Tibial nerve (tissue), 4 donors: ENCODE measurements around the gene ZNF649. TPM values are rescaled to one million over a fixed set of nuclear protein-coding genes. Genes with fewer than 3 reads are reported as not detected.

Experiments used
- DNase-seq, 2 donors: peaks; one replicate each; pipeline ENCODE4 v3.0.0-alpha.2; 2019; ENCODE audit warnings: low spot score in 2 of 2
- H3K27ac ChIP-seq, 4 donors: fragments of 200-600 bp; sonication (generic) in 3 of 4; one replicate each; pipeline ENCODE4 v1.5.1; 2017 to 2019; ENCODE audit warnings: mild to moderate bottlenecking in 1 of 4
- H3K27me3 ChIP-seq, 2 donors: fragments of 200-600 bp; sonication (generic) in 1 of 2; one replicate each; pipeline versions ENCODE4 v1.5.1 to v1.6.0; 2017 to 2019
- H3K36me3 ChIP-seq, 3 donors: fragments of 200-600 bp; sonication (generic); one replicate each; pipeline ENCODE4 v1.5.1; 2018 to 2019
- H3K4me1 ChIP-seq, 4 donors: fragments of 200-600 bp; sonication (generic) in 3 of 4; one replicate each; pipeline ENCODE4 v1.5.1; 2017 to 2019
- H3K4me3 ChIP-seq, 4 donors: fragments of 200-600 bp; sonication (generic) in 3 of 4; one replicate each; pipeline ENCODE4 v1.5.1; 2017 to 2019; ENCODE audit warnings: mild to moderate bottlenecking in 1 of 4, moderate library complexity in 1 of 4
- H3K9me3 ChIP-seq, 4 donors: fragments of 200-600 bp; sonication (generic) in 3 of 4; one replicate each; pipeline ENCODE4 v1.5.1; 2017 to 2019
- CTCF ChIP-seq, 5 experiments: fragments of 200-600 bp in 3 of 5; fragments of 450-650 bp in 2 of 5; sonication (generic) in 3 of 5; IDR thresholded peaks; one replicate each; pipeline ENCODE4 v1.5.1; 2016 to 2019; ENCODE audit warnings: antibody characterized with exemption in 5 of 5, mild to moderate bottlenecking in 3 of 5, moderate library complexity in 2 of 5
- EP300 ChIP-seq, 2 donors: sonication (generic); formaldehyde crosslinking; IDR thresholded peaks; one replicate each; pipeline ENCODE4 v1.6.1; 2017; ENCODE audit warnings: antibody characterized with exemption in 2 of 2, mild to moderate bottlenecking in 1 of 2
- POLR2A ChIP-seq, 2 donors: fragments of 450-650 bp; IDR thresholded peaks; one replicate each; pipeline ENCODE4 v1.6.1; 2017; ENCODE audit warnings: antibody characterized with exemption in 2 of 2, mild to moderate bottlenecking in 2 of 2, moderate library complexity in 2 of 2
- WGBS, 2 donors: methylation state at CpG; one replicate each; pipeline ENCODE4 v1.1.5; 2018; 5-methylcytosine and 5-hydroxymethylcytosine counted together
- total RNA-seq, 4 donors: library from RNA; depleted of rRNA; stranded (reverse); fragments of >200 nt; gene quantifications; one replicate each; pipeline ENCODE4 v1.1.0, GENCODE V29; 2016

Gene ZNF649
- total RNA-seq, 4 donors from 2014 or later: 11.4 to 16.8 (median 12.1) TPM

GRCh38 chr19:51861870-51862622, 42.8 kb downstream of the ZNF649 start:
- DNase-seq: no peak
- H3K36me3 ChIP-seq: peaks cover 0 to 78% (median 0%) of the 10 kb centered on the region in 3 donors
- no peaks in the 10 kb centered on the region for H3K27me3 ChIP-seq
- H3K27ac ChIP-seq: no peak overlapping the region
- H3K4me1 ChIP-seq: no peaks in the 10 kb centered on the region
- H3K4me3 ChIP-seq: no peak overlapping the region
- no peak for TF ChIP-seq CTCF (IDR thresholded peaks at IDR 0.05)
- no peak for TF ChIP-seq POLR2A (IDR thresholded peaks at IDR 0.05)
- no peak for TF ChIP-seq EP300 (IDR thresholded peaks at IDR 0.05)
- peaks cover 0 to 100% (median 55%) of the 10 kb centered on the region in 4 donors for H3K9me3 ChIP-seq
- 83 to 98% methylated on average over 2 of the region's 2 CpGs for WGBS, 2 donors

Other genes with a start within 250 kb of the ZNF649 start
- gene SPACA6, start 211.7 kb downstream of the ZNF649 start, total RNA-seq: 10 to 100 TPM; 10.7 to 47.9 (median 34.0) TPM
- gene HAS1, start 181.0 kb downstream of the ZNF649 start, total RNA-seq: 1 to 10 TPM in 1 of 4 donors, under 1 TPM in 1, not detected in 2; 0.44 to 3.3 TPM
- 10 to 100 TPM in 1 of 4 donors, 1 to 10 TPM in 3; 1.7 to 36.9 (median 6.4) TPM for gene FPR1, start 153.1 kb downstream of the ZNF649 start, total RNA-seq
- gene FPR2, start 143.8 kb downstream of the ZNF649 start, total RNA-seq: 1 to 10 TPM in 2 of 4 donors, under 1 TPM in 2; 0.66 to 4.5 (median 1.0) TPM
- gene FPR3, start 109.9 kb downstream of the ZNF649 start, total RNA-seq: 10 to 100 TPM in 1 of 4 donors, 1 to 10 TPM in 3; 2.3 to 11.7 (median 5.1) TPM
- gene ZNF577, start 17.1 kb downstream of the ZNF649 start, total RNA-seq: 10 to 100 TPM; 14.5 to 27.6 (median 21.2) TPM
- gene ZNF613, start 22.5 kb upstream of the ZNF649 start, total RNA-seq: 1 to 10 TPM; 5.9 to 8.5 (median 7.5) TPM
- gene ZNF350, start 81.8 kb upstream of the ZNF649 start, total RNA-seq: 10 to 100 TPM in 2 of 4 donors, 1 to 10 TPM in 2; 7.2 to 16.7 (median 9.9) TPM
- gene ZNF615, start 103.2 kb upstream of the ZNF649 start, total RNA-seq: 10 to 100 TPM; 15.3 to 29.6 (median 21.6) TPM
- gene ZNF614, start 123.4 kb upstream of the ZNF649 start, total RNA-seq: 1 to 10 TPM; 4.7 to 8.3 (median 6.0) TPM
- gene ZNF432, start 143.8 kb upstream of the ZNF649 start, total RNA-seq: 10 to 100 TPM in 3 of 4 donors, 1 to 10 TPM in 1; 9.3 to 18.8 (median 14.2) TPM
- gene ZNF841, start 190.7 kb upstream of the ZNF649 start, total RNA-seq: 10 to 100 TPM; 12.0 to 34.8 (median 25.7) TPM
- 10 to 100 TPM in 2 of 4 donors, 1 to 10 TPM in 2; 5.4 to 18.0 (median 8.7) TPM for gene ZNF616, start 234.9 kb upstream of the ZNF649 start, total RNA-seq